Upper lobe of left lung (tissue), 6 donors: ENCODE results near the gene DFFB. TPM values are rescaled to one million over a fixed set of nuclear protein-coding genes. Genes with fewer than 3 reads are reported as not detected.

Experiments used
- ATAC-seq, 2 donors: fragments of 200-7000 bp; cut with Tn5 transposase; one replicate each; pipeline ENCODE4 v1.9.1; 2022; ENCODE audit warnings: mild to moderate bottlenecking in 2 of 2, moderate library complexity in 2 of 2; ENCODE audit not compliant: low FRiP score in 2 of 2
- DNase-seq, 2 donors: peaks; one replicate each; pipeline ENCODE4 v3.0.0-alpha.2; 2019 to 2020
- H3K27ac ChIP-seq, 4 donors: fragments of 200-600 bp; sonication (generic); one replicate each; pipeline ENCODE4 v1.5.1; 2016 to 2019
- H3K27me3 ChIP-seq, 4 donors: fragments of 200-600 bp; sonication (generic); one replicate each; pipeline ENCODE4 v1.5.1; 2017 to 2019
- H3K36me3 ChIP-seq, 4 donors: fragments of 200-600 bp; sonication (generic); one replicate each; pipeline ENCODE4 v1.5.1; 2016 to 2019
- H3K4me1 ChIP-seq, 4 donors: fragments of 200-600 bp; sonication (generic); one replicate each; pipeline ENCODE4 v1.5.1; 2018 to 2019
- H3K4me3 ChIP-seq, 4 donors: fragments of 200-600 bp; sonication (generic); one replicate each; pipeline ENCODE4 v1.5.1; 2017 to 2019; ENCODE audit warnings: mild to moderate bottlenecking in 2 of 4, moderate library complexity in 1 of 4
- H3K9me3 ChIP-seq, 4 donors: fragments of 200-600 bp; sonication (generic); one replicate each; pipeline ENCODE4 v1.5.1; 2018 to 2019
- EP300 ChIP-seq, 4 donors: sonication (generic); formaldehyde crosslinking; IDR thresholded peaks; one replicate each; pipeline ENCODE4 v1.5.1; 2017; ENCODE audit warnings: antibody characterized with exemption in 4 of 4, control low read depth in 2 of 4
- POLR2A ChIP-seq, 4 donors: fragments of 450-650 bp; IDR thresholded peaks; one replicate each; pipeline ENCODE4 v1.5.1; 2016 to 2017; ENCODE audit warnings: antibody characterized with exemption in 4 of 4, mild to moderate bottlenecking in 2 of 4
- POLR2AphosphoS5 ChIP-seq, 2 donors: sonication (generic); formaldehyde crosslinking; IDR thresholded peaks; one replicate each; pipeline ENCODE4 v1.5.1; 2017; ENCODE audit warnings: antibody characterized with exemption in 2 of 2
- WGBS, 2 donors: methylation state at CpG; one replicate each; pipeline ENCODE4 v1.1.5; 2017 to 2018; 5-methylcytosine and 5-hydroxymethylcytosine counted together
- total RNA-seq, 6 donors: library from RNA; depleted of rRNA in 4 of 6; stranded (reverse); fragments of >200 nt in 4 of 6; gene quantifications; one replicate each; pipeline versions ENCODE4 v1.1.0 to v1.2.1, GENCODE V29; 2016 to 2021
- TF ChIP-seq, protein P1 (sequence below), 6 experiments: fragments of 450-650 bp in 4 of 6; fragments of 200-600 bp in 2 of 6; sonication (generic) in 2 of 6; IDR thresholded peaks; one replicate each; pipeline ENCODE4 v1.5.1; 2016 to 2019; ENCODE audit warnings: antibody characterized with exemption in 6 of 6
- donor health status: DM: no; HTN: no; CAD: no; lungs with moderate emphysema.
- donor health status: DM: no; HTN: yes; CAD: no; lungs with severe emphysema.

DFFB gene
- total RNA-seq, 6 donors from 2014 or later = 7.1 to 16.8 (median 9.4) TPM

DNA sequence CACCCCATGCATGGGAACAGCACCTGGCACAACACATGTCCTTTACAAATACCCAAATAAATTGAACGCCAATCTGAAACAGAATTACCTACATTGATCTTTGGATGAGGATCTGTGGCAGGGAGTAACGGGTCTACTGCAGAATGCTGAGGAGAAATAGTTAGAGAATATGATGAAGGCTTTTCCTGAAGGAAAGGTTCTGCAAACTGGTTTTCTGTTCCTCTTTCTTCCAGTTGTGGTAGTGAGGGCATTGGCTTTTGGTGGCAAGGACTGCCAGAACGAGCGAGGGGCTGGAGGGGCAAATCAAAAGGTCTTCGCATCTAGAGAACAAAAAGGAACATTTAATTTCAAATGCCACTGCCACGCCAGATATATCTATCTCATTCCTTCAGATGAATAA lies 20.1 kb upstream of the DFFB start:
- Histone ChIP-seq H3K27ac (no peak overlapping the region), H3K4me3 (no peak overlapping the region), H3K36me3 (peaks cover 19 to 87% (median 59%) of the 10 kb centered on the region in 4 donors), H3K9me3 (peaks cover 5 to 15% (median 13%) of the 10 kb centered on the region in 4 donors), H3K4me1 (no peaks in the 10 kb centered on the region), H3K27me3 (no peaks in the 10 kb centered on the region)
- WGBS, 2 donors = 97 to 98% methylated on average over 6 of the region's 6 CpGs
- no peak for DNase-seq
- ATAC-seq = no peak
- TF ChIP-seq, protein P1, sequence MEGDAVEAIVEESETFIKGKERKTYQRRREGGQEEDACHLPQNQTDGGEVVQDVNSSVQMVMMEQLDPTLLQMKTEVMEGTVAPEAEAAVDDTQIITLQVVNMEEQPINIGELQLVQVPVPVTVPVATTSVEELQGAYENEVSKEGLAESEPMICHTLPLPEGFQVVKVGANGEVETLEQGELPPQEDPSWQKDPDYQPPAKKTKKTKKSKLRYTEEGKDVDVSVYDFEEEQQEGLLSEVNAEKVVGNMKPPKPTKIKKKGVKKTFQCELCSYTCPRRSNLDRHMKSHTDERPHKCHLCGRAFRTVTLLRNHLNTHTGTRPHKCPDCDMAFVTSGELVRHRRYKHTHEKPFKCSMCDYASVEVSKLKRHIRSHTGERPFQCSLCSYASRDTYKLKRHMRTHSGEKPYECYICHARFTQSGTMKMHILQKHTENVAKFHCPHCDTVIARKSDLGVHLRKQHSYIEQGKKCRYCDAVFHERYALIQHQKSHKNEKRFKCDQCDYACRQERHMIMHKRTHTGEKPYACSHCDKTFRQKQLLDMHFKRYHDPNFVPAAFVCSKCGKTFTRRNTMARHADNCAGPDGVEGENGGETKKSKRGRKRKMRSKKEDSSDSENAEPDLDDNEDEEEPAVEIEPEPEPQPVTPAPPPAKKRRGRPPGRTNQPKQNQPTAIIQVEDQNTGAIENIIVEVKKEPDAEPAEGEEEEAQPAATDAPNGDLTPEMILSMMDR (IDR thresholded peaks at IDR 0.05) = no peak
- no peak for TF ChIP-seq EP300 (IDR thresholded peaks at IDR 0.05)

DNA sequence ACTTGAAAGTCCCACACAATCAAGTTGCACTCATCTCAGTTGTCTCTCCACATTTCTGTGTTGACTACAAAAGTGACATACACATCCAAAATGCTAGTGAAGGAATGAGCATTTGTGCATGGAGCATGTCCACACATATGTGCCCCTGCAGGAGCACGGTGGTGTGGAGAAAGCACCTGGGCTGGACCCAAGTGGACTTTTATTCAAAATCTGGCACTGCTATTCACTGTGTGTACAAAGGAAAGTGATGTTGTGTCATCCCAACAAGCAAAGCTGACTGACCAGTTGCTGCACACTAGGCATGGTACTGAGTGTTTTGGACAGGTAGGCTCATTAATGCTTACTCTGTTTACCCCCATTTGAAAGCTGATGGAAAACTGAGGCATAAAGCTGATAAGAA lies 19.6 kb upstream of the DFFB start:
- no peaks in the 10 kb centered on the region for H3K27me3 ChIP-seq
- no peak for ATAC-seq
- no peak overlapping the region for H3K27ac ChIP-seq
- peaks cover 5 to 15% (median 13%) of the 10 kb centered on the region in 4 donors for H3K9me3 ChIP-seq
- 100% methylated on average over 1 of the region's 1 CpG for WGBS, 2 donors
- H3K36me3 ChIP-seq = peaks cover 19 to 87% (median 59%) of the 10 kb centered on the region in 4 donors
- no peaks in the 10 kb centered on the region for H3K4me1 ChIP-seq
- TF ChIP-seq, protein P1 (IDR thresholded peaks at IDR 0.05) = no peak
- no peak for TF ChIP-seq POLR2A (IDR thresholded peaks at IDR 0.05)
- no peak for TF ChIP-seq POLR2AphosphoS5 (IDR thresholded peaks at IDR 0.05)
- TF ChIP-seq EP300 (IDR thresholded peaks at IDR 0.05) = no peak
- DNase-seq = no peak
- no peak overlapping the region for H3K4me3 ChIP-seq

DNA sequence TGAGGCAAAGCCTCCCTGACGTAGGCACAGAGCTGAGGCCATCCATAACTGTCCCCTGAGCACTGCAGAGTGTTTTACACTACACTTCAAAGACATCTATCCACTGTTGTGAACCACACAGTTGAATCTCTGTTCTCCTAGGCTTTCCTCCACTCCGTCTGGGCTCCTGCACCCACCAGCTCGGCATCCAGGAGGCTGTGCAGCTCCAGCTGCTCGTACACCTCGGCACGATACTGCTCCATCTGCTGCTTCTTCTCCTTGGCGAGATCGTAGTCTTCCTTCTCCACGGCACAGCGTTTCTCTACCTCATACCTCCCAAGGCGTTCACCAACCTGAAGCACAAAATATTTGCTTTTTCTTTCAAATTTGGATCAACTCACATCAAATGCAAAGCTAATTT lies 18.5 kb upstream of the DFFB start:
- no peaks in the 10 kb centered on the region for H3K27me3 ChIP-seq
- no peaks in the 10 kb centered on the region for H3K4me1 ChIP-seq
- no peak for DNase-seq
- peak in 1 of 2 donors; percentile 28 for ATAC-seq
- H3K36me3 ChIP-seq = peaks cover 18 to 85% (median 57%) of the 10 kb centered on the region in 4 donors
- no peak for TF ChIP-seq EP300 (IDR thresholded peaks at IDR 0.05)
- TF ChIP-seq, protein P1 (IDR thresholded peaks at IDR 0.05) = no peak
- TF ChIP-seq POLR2AphosphoS5 (IDR thresholded peaks at IDR 0.05) = no peak
- no peak for TF ChIP-seq POLR2A (IDR thresholded peaks at IDR 0.05)
- H3K4me3 ChIP-seq = no peak overlapping the region
- 96% methylated on average over 11 of the region's 11 CpGs for WGBS, 2 donors
- no peak overlapping the region for H3K27ac ChIP-seq
- peaks cover 5 to 15% (median 13%) of the 10 kb centered on the region in 4 donors for H3K9me3 ChIP-seq

DNA sequence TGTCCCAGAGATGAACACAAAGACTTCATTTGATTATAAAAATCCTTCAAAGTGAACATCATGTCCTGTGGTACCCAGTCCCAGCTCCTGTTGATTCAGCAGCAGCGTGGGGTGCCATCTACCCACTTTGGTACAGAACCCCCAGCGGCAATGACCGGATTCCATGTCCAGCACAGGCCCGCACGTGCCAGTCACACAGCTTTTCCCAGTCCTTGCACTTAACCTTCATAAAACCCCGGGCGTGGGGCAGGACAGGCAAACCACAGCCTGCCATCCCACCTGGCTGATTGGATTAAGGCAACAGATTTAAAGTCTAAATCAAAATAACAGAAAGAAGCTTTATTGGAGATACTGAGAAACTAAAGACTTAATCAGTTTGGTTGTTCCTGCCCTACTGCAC lies 15.8 kb upstream of the DFFB start:
- TF ChIP-seq POLR2A (IDR thresholded peaks at IDR 0.05) (no peak), EP300 (IDR thresholded peaks at IDR 0.05) (no peak), POLR2AphosphoS5 (IDR thresholded peaks at IDR 0.05) (no peak)
- TF ChIP-seq, protein P1 (IDR thresholded peaks at IDR 0.05) = no peak
- WGBS, 2 donors = 90 to 94% methylated on average over 7 of the region's 7 CpGs
- Histone ChIP-seq H3K36me3 (peaks cover 21 to 84% (median 60%) of the 10 kb centered on the region in 4 donors), H3K27ac (no peak overlapping the region), H3K27me3 (no peaks in the 10 kb centered on the region), H3K9me3 (peaks cover 5 to 15% (median 13%) of the 10 kb centered on the region in 4 donors), H3K4me1 (no peaks in the 10 kb centered on the region), H3K4me3 (no peak overlapping the region)
- DNase-seq (no peak), ATAC-seq (no peak)

DNA sequence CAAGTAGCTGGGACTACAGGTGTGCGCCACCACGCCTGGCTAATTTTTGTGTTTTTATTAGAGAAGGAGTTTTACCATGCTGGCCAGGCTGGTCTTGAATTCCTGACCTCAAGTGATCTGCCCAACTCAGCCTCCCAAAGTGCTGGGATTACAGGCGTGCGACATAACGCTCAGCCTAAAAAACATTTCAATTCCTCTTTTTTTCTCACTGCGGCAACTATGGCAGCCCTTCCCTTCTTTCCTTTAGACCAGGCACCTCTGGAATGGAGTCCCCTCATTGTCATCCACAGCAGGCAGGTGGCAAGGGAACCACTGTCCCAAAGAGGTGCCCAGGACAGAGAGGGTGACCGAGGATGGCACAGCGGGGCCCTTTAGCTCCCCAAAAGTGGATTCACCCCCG lies 14.4 kb upstream of the DFFB start:
- ATAC-seq (peak in 1 of 2 donors; percentile 34), DNase-seq (no peak)
- WGBS, 2 donors = 90 to 93% methylated on average over 9 of the region's 9 CpGs
- H3K36me3 ChIP-seq = peaks cover 14 to 83% (median 60%) of the 10 kb centered on the region in 4 donors
- no peak overlapping the region for H3K27ac ChIP-seq
- H3K27me3 ChIP-seq = no peaks in the 10 kb centered on the region
- no peaks in the 10 kb centered on the region for H3K4me1 ChIP-seq
- no peak overlapping the region for H3K4me3 ChIP-seq
- H3K9me3 ChIP-seq = peaks cover 0 to 6% (median 2%) of the 10 kb centered on the region in 4 donors
- TF ChIP-seq, protein P1 (IDR thresholded peaks at IDR 0.05) = no peak
- TF ChIP-seq EP300 (IDR thresholded peaks at IDR 0.05) (no peak), POLR2A (IDR thresholded peaks at IDR 0.05) (no peak), POLR2AphosphoS5 (IDR thresholded peaks at IDR 0.05) (no peak)
